GOT3 (cell line): ENCODE results near the gene SMIM30.

Experiments used
- DNase-seq: peaks from one replicate; lab custom pipeline; 2025; ENCODE audit warnings: mixed read lengths; lab: John Stamatoyannopoulos, UW

Gene SMIM30

DNA sequence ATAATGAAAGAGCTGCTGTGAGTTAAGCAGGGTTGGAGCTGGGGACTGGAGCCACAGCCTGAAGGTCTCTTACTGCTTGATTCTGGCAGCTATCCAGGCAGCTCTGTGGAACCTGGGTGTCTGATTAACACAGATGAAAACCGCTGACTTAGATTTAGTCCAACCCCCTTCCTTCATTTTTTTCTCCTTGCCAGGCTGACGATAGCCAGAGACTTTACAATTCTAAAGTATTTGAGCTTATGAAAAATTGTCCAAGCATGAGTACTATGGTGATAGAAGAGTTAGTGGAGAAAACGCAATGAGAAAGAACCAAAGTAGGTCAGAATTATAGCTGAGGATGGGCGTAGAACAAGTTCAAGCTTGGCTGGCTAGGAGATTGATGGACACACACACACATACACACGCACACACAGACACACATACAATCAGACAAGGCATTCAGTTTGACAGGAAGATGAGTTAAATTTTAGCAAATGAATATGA is 18.2 kb downstream of the SMIM30 start:
- DNase-seq: no peak

DNA sequence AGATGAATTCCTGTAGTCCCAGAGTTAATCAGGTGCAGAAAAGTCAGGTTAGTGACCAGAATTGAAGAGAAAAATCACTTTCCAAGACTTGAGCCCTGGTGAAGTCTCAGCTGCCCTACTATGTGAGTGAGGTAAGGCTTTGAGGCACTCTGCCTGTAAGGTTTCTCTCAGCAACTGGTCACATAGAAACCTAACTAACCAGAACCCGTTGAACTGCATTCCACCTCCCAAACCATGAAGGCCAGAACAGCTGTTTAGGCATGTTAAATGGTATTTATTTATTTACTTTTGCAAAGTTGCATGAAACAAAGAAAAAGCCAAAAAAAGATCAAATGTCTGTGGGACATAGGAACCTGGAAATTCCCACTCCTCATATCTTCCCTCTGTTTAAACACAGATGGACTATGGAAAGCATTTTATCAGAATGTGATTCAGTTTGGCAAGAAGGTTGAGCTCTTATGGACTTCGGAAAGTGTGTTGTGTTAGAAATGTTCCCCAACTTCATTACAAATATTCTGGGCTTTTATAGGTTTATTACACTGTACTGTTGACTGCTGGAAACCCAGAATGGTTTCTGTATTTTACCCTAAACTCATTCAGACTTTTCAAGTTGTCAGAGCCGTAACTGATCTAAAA is 19.0 kb downstream of the SMIM30 start:
- no peak for DNase-seq

DNA sequence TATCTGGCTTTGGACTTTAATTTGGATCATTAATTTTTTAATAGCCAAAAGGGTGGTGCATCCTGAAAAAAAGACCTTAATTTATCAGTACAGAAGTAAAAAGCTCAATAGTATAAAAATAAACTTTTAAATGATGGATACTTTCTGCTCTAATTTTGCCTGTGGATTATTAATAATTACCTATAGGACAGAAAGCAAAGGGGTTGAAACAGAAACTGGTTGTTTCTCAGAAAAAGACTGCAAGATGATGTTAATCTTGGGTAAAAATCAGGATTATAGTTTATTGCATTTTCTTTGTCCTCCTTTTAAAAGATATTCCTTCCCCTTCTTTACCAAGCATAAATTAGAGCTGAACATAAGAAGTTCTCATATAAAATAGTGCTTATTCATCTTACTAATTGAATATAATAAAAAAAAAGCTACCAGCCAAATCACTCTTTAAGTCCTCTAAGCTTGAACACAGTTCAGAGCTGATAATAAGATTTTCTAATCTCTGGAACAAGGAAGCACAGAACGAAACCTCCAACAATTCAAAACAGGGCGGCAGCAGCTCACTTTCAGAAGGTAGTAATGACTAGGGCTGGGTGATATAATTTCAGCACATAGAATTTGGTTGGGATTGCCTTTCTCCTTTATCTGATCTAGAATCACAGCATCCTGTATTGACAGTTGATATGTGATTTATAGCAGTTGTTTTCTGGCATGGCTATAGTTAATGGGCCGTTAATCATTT is 23.7 kb downstream of the SMIM30 start:
- DNase-seq: no peak

DNA sequence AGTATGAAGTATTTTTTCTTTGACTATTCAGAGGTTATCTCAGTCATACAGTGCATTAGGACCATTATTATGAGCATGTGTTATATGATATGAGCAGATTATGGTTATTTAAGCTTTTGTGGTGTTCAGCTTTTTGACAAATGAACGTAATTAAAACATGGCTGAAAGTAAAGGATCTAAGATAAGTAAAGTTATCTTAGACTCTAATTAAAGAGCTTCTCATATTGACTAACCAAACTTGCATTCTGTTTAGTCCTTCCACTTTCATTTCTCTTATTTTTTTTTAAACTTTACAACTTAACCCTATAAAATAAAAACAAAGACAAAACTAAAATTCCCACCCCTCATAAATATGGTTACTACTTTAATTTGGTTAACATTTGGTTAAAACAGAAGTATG is 24.8 kb downstream of the SMIM30 start:
- DNase-seq: no peak

DNA sequence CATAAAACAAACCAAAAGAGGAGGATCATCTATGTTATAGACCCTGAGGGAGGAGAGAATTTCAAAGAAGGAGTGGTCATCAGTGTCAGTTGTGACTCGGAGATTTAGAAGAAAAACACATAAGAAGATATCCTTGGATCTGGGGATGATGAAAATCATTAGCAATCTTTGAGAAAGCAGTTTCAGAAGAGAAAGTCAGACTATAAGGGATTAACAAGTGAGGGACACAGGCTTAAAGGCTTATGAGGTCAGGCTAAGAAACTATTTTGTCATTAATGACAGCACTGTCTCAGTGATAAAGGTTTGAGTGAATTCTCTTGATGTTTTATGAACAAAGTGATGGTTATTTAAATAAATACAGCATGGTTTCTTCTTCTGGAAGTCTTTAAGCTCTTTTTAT is 25.6 kb downstream of the SMIM30 start:
- DNase-seq: no peak

DNA sequence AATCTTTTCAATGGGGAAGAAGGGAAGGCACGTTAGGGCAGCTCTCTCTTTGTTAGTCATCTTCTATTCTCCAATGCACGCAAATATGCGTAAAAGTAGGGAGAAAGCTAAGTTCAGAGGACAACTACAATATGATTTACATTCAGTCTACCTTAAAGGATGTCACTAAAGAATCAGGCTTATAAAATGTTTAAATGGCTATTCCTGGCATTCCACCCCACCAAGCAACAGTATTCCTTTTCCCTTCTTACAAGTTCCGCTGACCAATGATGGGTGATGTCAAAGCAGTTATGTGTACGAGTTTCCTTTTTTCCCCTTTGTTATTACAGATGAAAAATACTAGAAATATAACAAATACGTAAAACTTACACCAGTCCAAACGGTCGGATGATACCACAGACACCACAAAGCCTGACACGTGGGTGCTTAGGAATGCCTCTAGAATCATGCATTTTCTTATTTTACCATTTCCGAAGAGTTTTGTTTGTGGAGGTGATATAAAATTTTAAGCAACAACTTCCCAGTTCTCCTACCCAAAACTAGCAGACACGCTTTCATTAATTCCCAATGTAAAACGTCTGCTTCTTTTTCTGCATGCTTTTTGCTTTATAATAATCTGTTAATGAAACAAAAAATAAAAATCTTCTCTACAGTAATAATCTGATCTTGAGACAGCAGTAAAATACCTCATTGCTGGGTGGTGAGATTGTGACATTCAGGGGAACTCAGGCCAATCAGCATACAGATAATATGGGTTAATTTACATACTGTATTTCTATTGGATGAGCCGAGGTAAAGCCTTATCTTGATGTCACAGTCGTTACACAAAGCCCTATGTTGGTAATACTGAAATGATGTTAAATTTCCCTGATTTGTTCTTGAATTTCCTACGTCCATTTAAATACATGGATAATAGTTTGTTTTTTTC is 31.0 kb downstream of the SMIM30 start:
- DNase-seq: no peak

DNA sequence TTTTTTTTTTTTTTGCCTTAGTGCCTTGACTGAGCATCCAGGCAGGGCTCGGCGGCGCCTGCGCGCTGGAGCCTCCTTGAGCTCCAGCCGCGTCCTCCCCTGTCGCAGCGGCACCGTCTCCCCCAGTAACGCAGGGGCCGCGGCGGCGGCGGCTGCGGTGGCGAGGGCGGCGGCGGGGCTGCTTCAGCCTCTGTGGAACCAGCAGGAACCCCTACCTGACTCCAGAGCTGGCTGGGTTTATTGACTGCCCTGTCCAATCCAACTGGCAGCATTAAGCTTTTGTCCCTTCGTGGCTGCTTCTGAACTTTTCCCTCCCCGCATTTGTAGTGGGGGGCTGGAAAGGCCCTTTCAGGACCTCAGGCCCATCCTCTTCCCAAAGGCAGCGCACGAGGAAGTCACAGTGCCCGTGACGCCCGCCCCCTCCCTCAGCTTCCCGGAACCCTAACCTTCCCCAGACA is 31.9 kb downstream of the SMIM30 start, which contains the start of gene GPR85:
Gene GPR85, minus strand, starts transcription at position 397 of the 458 bp plus-strand sequence. CDS start 2,106 bp downstream, outside the sequence.
- DNase-seq: no peak

DNA sequence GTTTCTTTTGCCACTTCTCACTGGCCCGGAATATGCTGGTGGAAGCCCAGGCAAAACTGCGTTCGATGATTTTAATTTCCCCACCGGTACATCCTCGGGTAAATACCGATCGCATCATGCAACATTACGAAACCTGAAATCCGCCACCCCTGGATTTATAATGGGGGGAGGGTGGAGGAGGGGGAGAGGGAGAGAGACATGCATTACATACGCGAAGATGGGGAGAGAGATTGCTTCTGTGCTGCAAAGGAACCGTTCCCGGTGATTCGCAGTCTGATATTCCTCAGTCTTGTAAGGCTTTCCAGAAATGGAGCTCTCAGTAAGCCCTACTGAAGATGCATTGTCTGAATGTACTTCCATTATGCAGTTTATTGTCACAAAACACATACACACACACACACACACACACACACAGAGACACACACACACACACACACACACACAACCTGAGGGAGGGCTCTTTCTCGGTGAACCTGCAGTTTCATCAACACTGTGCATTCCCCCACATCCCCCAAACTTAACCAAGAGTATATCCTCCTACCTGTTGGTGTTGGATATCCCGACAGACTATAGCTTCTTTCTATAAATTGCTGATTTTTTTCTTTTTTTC is 32.5 kb downstream of the SMIM30 start:
- DNase-seq: no peak

DNA sequence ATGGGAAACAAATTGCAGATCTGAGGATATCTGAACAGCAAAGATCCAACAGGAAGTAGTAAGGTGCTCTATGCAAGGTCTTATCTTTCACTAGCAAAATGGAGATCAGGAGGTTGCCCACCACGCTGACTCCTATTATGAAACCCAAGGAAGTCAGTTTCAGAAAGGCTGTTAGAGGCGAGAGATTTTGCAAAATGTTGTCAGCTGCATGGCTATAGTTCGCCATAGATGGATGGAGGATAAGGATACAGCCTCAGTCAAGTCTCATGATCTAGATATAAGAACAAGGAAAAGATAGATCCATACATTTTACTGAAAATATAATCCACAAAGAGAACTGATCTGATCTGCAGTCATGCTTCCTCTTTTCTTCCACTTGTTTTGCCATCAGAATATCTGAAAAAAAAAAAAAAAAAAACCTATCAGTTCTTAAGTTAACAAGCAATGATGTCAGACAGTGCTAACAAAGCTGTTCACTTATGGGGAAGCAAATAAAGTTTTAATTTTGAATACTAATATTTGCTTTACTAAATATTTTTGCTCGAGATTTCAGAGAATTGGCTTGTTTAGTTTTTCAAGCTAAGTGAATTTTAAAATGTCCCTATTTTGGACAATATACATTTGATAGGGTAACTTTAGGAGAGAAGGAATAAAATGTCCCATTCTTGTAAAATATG is 33.7 kb downstream of the SMIM30 start:
- no peak for DNase-seq

DNA sequence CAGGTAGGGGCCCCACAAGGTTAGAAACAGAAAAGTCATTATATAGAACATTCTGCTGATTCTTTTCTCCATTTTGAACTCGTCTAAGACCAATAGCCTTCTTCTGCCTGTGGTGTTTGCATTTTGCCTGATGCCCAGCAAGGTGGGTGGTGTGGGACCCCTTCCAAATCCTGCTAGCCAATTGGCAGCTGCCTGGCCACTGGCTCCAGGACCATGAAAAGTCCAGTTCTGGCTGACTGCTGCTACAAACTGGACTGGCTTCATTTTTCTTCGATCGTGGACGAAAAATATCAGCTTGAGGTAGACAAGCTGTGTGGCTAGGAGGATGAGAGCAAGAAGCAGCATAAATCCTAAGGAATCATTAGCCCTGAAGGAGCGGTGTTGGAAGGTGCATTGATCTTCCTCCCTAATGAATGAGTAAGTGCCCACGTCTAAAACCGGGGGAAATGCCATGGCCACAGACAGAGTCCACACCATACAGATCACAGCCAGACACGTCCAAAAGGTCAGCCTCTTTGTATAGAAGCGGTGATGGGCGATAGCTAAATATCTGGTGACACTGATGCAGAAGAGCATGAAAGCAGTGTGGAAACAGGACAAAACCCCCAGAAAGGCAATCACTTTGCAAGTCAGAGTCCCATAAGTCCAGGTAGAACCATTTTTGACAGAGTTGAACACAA is 34.4 kb downstream of the SMIM30 start:
- DNase-seq: no peak

DNA sequence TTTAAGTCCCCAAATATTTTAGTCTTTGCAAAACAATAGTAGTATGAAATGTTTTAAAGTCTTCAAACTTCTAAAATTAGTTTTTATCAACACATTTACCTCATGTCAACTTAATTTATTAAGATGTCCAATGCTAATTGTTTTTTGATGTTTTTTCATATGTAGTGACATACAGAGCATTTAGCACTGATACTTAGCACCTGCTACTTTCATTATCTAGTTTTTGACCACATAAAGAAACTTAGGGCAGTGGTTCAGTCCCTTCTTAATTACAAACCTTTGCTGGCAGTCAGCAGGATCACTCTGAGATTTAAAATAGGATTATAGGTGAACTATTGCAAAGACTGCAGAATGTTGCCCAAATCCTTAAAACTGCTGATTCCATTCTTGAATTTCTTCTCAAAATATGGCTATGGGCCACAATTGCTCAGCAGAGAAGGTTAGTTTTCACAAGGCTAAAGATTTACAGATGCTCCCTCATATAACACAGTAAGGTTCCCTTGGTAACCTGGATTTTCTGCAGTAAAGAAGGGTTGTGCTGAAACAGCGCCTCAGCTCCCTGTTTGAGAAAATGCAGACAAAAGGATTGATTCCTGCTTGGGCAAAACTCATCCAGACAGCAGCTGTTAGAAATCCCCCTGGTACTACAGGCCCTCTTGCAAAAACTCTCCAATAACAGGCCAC is 35.1 kb downstream of the SMIM30 start:
- DNase-seq: no peak

DNA sequence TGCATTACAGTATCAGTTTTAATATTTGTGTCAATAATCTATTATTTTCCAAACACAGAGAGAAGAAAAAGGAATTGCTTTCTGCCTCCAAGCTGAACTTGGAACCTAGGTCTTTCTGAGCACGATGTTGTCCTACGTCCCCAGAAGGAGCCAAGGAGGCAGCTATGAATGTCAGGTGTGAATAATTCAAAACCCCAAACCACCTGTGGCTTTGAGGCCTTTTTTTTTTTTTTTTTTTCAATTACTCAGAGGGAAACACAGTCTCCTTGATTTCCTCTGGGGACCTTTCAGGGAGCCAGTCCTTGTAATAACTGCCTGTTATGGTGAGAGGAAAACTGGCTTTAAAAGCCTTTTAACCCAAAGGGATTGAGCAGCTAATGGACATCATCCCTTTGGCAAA is 40.0 kb downstream of the SMIM30 start:
- DNase-seq: no peak

DNA sequence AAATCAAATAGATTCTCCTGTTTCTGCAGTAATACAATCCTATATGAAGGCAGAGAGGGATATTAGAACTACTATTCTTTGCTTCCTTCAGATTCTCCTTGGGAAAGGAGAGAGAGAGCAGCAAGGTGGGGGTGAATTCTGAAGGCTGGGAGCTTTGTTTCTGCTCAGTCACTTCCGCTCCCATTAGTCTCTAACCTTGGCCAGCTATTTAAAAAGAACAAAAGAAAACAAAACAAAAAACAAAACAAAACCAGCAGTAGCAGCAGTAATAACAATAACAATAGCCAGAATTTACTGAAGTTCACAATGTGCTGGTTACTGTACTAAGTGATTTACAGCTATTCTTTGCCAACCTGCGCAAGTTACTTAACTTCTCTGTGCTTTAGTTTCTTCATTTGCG is 41.7 kb downstream of the SMIM30 start:
- no peak for DNase-seq

DNA sequence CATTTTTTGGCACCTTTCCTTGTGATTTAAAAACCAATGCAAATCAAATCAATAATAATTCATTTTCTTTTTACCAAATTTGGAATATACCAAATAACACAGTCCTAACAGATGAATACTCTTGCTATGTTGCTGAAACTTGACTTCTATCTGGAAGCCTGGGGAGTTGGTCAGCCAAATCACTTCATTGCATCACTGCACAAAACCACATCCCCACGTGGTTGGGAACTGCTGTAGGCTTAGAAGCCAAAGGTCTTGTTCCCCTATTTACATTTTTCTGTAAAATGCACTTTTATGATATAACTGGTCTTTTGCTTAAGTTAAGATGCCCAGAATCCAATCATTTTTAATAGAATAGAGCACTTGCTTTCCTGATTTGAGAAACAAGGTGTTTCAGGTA is 46.9 kb downstream of the SMIM30 start:
- no peak for DNase-seq
